GM23248 (cell line): Measurements from ENCODE around the gene KSR2. TPM values are rescaled to one million over a fixed set of nuclear protein-coding genes. Genes with fewer than 3 reads are reported as not detected.

Experiments
- DNase-seq: peaks from one replicate; pipeline ENCODE4 v3.0.0-alpha.2; 2015
- H2AFZ ChIP-seq: fragments of 200-600 bp; sonication (generic); 2 replicates; pipeline ENCODE4 v1.6.1; 2016; ENCODE audit warnings: antibody characterized with exemption
- H3F3A ChIP-seq: fragments of 200-600 bp; sonication (generic); 2 replicates; pipeline ENCODE4 v1.6.1; 2016; ENCODE audit warnings: mild to moderate bottlenecking, antibody characterized with exemption, mixed run types; ENCODE audit not compliant: insufficient read depth
- H3K27ac ChIP-seq: fragments of 200-600 bp; sonication (generic); 2 replicates; pipeline ENCODE4 v1.5.1; 2016; ENCODE audit warnings: mild to moderate bottlenecking
- H3K27me3 ChIP-seq: fragments of 200-600 bp; sonication (generic); replicated peaks from 2 replicates; pipeline ENCODE4 v1.6.1; 2016; ENCODE audit warnings: mild to moderate bottlenecking; ENCODE audit not compliant: insufficient read depth
- H3K36me3 ChIP-seq: fragments of 200-600 bp; sonication (generic); 2 replicates; pipeline ENCODE4 v1.6.1; 2016; ENCODE audit warnings: low read depth, mild to moderate bottlenecking
- H3K4me1 ChIP-seq: fragments of 200-600 bp; sonication (generic); 2 replicates; pipeline ENCODE4 v1.6.1; 2016; ENCODE audit warnings: mild to moderate bottlenecking; ENCODE audit not compliant: insufficient read depth
- H3K4me2 ChIP-seq: fragments of 200-600 bp; sonication (generic); one replicate; pipeline ENCODE4 v1.6.1; 2016; ENCODE audit warnings: mild to moderate bottlenecking; ENCODE audit not compliant: unreplicated experiment
- H3K4me3 ChIP-seq: fragments of 200-600 bp; sonication (generic); 2 replicates; pipeline ENCODE4 v1.5.1; 2016; ENCODE audit warnings: mild to moderate bottlenecking
- H3K79me2 ChIP-seq: fragments of 200-600 bp; sonication (generic); 2 replicates; pipeline ENCODE4 v1.6.1; 2016; ENCODE audit warnings: mild to moderate bottlenecking; ENCODE audit not compliant: insufficient read depth
- H3K9ac ChIP-seq: fragments of 200-600 bp; sonication (generic); 2 replicates; pipeline ENCODE4 v1.6.1; 2016; ENCODE audit warnings: mild to moderate bottlenecking
- H3K9me2 ChIP-seq: fragments of 200-600 bp; sonication (generic); 2 replicates; pipeline ENCODE4 v1.6.1; 2016; ENCODE audit warnings: mixed run types, mild to moderate bottlenecking, moderate library complexity; ENCODE audit not compliant: insufficient read depth
- H3K9me3 ChIP-seq: fragments of 200-600 bp; sonication (generic); one replicate; pipeline ENCODE4 v1.6.1; 2017; ENCODE audit warnings: low read depth
- H4K20me1 ChIP-seq: fragments of 200-600 bp; sonication (generic); 2 replicates; pipeline ENCODE4 v1.6.0; 2016; ENCODE audit not compliant: insufficient read depth
- EZH2 ChIP-seq: fragments of 200-600 bp; sonication (generic); IDR thresholded peaks from 2 replicates; pipeline ENCODE4 v1.6.1; 2018; ENCODE audit warnings: antibody characterized with exemption, mild to moderate bottlenecking; ENCODE audit not compliant: insufficient read depth, poor library complexity, severe bottlenecking
- EZH2phosphoT487 ChIP-seq: fragments of 200-600 bp; sonication (generic); IDR thresholded peaks from 2 replicates; pipeline ENCODE4 v1.6.1; 2018; ENCODE audit warnings: antibody characterized with exemption, moderate library complexity, mild to moderate bottlenecking, low read depth; ENCODE audit not compliant: insufficient read depth
- WGBS, 2 experiments: methylation state at CpG; one replicate each; pipeline ENCODE4 v1.1.6; 2015 to 2017; ENCODE audit warnings: low lambda C conversion rate in 2 of 2, low coverage in 1 of 2; ENCODE audit errors: missing lambda C conversion rate in 2 of 2; 5-methylcytosine and 5-hydroxymethylcytosine counted together
- in situ Hi-C: fragments of 300-500 bp; cut with MboI; formaldehyde crosslinking; loops from 2 replicates; pipeline ENCODE4 v1.15.0; 2020
- polyA plus RNA-seq: library from polyadenylated mRNA; unstranded; fragments of >200 nt; fragmentation: Nextera tagmentation; extraction: Ambion mirVana; gene quantifications from 2 replicates; pipeline ENCODE4 v1.2.1, GENCODE V29; 2016
- total RNA-seq: library from RNA; depleted of rRNA; stranded (reverse); fragments of >200 nt; shearing (Covaris generic); gene quantifications from 2 replicates; pipeline ENCODE4 v1.2.3, GENCODE V29; 2014

Gene KSR2
- total and polyA plus RNA-seq, 2 experiments from 2014 or later = not detected

- Histone ChIP-seq H3K36me3 (no peaks in the 10 kb centered on the region), H3F3A (peaks cover 27% of the 10 kb centered on the region), H3K4me2 (peak overlapping the region; percentile 76), H4K20me1 (no peaks in the 10 kb centered on the region), H3K9me2 (no peaks in the 10 kb centered on the region), H3K27me3 (no peaks in the 10 kb centered on the region), H3K9ac (peak overlapping the region; percentile 63), H3K27ac (peak overlapping the region; percentile 83), H3K4me1 (peaks cover 40% of the 10 kb centered on the region), H2AFZ (peak overlapping the region; percentile 60), H3K79me2 (no peaks in the 10 kb centered on the region), H3K9me3 (no peaks in the 10 kb centered on the region), H3K4me3 (peak overlapping the region; percentile 30)
- TF ChIP-seq EZH2phosphoT487 (no peak), EZH2 (no peak)
- 7 to 9% methylated on average over 13 of the region's 13 CpGs for WGBS, 2 experiments
- DNase-seq = peak; percentile 89
- in situ Hi-C loops = no loop called here
Observed at GRCh38 chr12:117685110-117685926, 283.5 kb downstream of the KSR2 start.

- TF ChIP-seq EZH2phosphoT487 (no peak), EZH2 (no peak)
- Histone ChIP-seq H3K4me1 (peaks cover 48% of the 10 kb centered on the region), H3K79me2 (no peaks in the 10 kb centered on the region), H3F3A (peaks cover 33% of the 10 kb centered on the region), H3K9me3 (no peaks in the 10 kb centered on the region), H4K20me1 (no peaks in the 10 kb centered on the region), H2AFZ (no peak overlapping the region), H3K9ac (peak overlapping the region; percentile 63; the same call in 1 of the 2 replicates), H3K27me3 (no peaks in the 10 kb centered on the region), H3K4me2 (no peak overlapping the region), H3K27ac (peak overlapping the region; percentile 83; the same call in 1 of the 2 replicates), H3K9me2 (no peaks in the 10 kb centered on the region), H3K4me3 (no peak overlapping the region), H3K36me3 (no peaks in the 10 kb centered on the region)
- 70 to 75% methylated on average over 6 of the region's 6 CpGs for WGBS, 2 experiments
- DNase-seq = no peak
- in situ Hi-C loops = no loop called here
Observed at GRCh38 chr12:117684471-117684870, 284.3 kb downstream of the KSR2 start.

- Histone ChIP-seq H3K27me3 (no peaks in the 10 kb centered on the region; the same call in 1 of the 2 replicates), H3K9me2 (no peaks in the 10 kb centered on the region), H4K20me1 (no peaks in the 10 kb centered on the region), H3K79me2 (no peaks in the 10 kb centered on the region), H3K4me3 (no peak overlapping the region), H3K27ac (no peak overlapping the region), H3K9me3 (no peaks in the 10 kb centered on the region), H3F3A (peaks cover 13% of the 10 kb centered on the region; the same call in 1 of the 2 replicates), H3K36me3 (no peaks in the 10 kb centered on the region), H3K4me1 (peaks cover 25% of the 10 kb centered on the region), H3K4me2 (peak overlapping the region; percentile 20), H3K9ac (no peak overlapping the region), H2AFZ (no peak overlapping the region)
- WGBS, 2 experiments = 13 to 17% methylated on average over 3 of the region's 3 CpGs
- no peak for TF ChIP-seq EZH2
- TF ChIP-seq EZH2phosphoT487 = no peak
- in situ Hi-C loops = no loop called here
- DNase-seq = peak; percentile 66
Observed at GRCh38 chr12:117680312-117680711, 288.5 kb downstream of the KSR2 start.

- Histone ChIP-seq H4K20me1 (no peaks in the 10 kb centered on the region), H3F3A (peaks cover 9% of the 10 kb centered on the region; the same call in 1 of the 2 replicates), H3K27ac (no peak overlapping the region), H3K36me3 (no peaks in the 10 kb centered on the region), H3K4me2 (peak overlapping the region; percentile 20), H3K4me3 (no peak overlapping the region), H2AFZ (no peak overlapping the region), H3K9me3 (no peaks in the 10 kb centered on the region), H3K9me2 (no peaks in the 10 kb centered on the region), H3K79me2 (no peaks in the 10 kb centered on the region), H3K27me3 (no peaks in the 10 kb centered on the region; the same call in 1 of the 2 replicates), H3K4me1 (peaks cover 19% of the 10 kb centered on the region), H3K9ac (no peak overlapping the region)
- DNase-seq = peak; percentile 70
- in situ Hi-C loops = no loop called here
- TF ChIP-seq EZH2phosphoT487 (no peak), EZH2 (no peak)
Observed at GRCh38 chr12:117679776-117680175, 289.0 kb downstream of the KSR2 start.
